H7 (cell line): ENCODE data around the gene A3GALT2. TPM values are rescaled to one million over a fixed set of nuclear protein-coding genes. Genes with fewer than 3 reads are reported as not detected.

Source experiments
- DNase-seq: peaks from one replicate; pipeline ENCODE4 v3.0.0; 2012
- H3K27me3 ChIP-seq: 2 replicates; pipeline ENCODE4 v1.6.0; 2011; ENCODE audit warnings: mild to moderate bottlenecking, low read length; ENCODE audit not compliant: control insufficient read depth, insufficient read depth
- H3K36me3 ChIP-seq: replicated peaks from 2 replicates; pipeline ENCODE4 v1.5.1; 2011; ENCODE audit warnings: low read length; ENCODE audit not compliant: control insufficient read depth, insufficient read depth
- H3K4me3 ChIP-seq: 2 replicates; pipeline ENCODE4 v1.5.1; 2011; ENCODE audit warnings: low read depth, mild to moderate bottlenecking, control low read depth, low read length, moderate library complexity; ENCODE audit not compliant: insufficient read depth
- total RNA-seq: library from RNA; depleted of rRNA; stranded (reverse); fragments of >200 nt; shearing (Covaris generic); gene quantifications from 2 replicates; pipeline ENCODE4 v1.2.3, GENCODE V29; 2014

Gene A3GALT2
- total RNA-seq, 1 experiment from 2014 or later: not detected

DNA sequence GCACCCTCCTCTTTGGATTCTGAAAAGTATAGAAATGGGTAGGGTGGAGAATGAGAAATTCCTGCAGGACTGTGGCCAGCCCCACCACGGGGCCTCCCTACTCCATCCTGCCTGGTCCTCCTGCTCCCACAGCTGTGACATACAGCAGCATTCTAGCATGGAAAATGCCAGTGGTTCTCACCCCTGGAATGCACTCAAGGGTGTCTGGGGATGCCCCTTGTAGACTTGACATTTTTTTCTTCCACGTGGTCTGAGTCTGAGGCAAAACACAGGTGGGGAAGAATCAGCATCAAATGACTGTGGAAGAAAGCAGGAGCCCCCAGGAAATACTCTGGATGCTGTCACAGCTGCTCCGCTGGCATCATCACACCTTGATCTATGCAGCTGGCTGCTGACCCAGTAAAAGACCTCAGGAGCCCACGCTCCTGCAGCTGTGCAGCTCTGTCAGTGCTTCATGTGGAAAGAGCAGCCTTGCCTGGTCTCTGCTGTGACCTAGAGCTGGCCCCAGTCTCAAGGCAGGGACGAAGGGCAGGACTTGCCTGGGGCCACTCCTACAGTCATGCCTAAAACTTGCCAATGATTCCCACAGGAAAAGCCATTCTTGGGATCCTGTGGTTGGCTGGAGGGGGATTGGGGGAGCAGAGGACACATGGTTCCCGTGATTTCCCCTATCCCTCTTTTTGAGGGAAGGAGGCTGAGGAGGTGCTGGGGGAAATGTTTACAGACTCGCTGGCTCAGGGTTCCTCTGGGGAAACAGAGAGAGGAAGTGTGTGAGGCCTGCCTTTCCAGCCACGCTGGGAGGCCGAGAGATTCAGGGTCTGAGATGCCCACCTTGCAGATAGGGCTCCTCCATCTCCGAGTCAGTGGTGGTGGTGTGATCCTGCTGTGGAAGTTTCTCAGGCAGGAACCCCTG lies 10.8 kb upstream of the A3GALT2 start:
- DNase-seq: no peak
- H3K4me3 ChIP-seq: no peak overlapping the region
- no peaks in the 10 kb centered on the region for H3K27me3 ChIP-seq
- no peaks in the 10 kb centered on the region; the same call in none of the 2 replicates for H3K36me3 ChIP-seq

DNA sequence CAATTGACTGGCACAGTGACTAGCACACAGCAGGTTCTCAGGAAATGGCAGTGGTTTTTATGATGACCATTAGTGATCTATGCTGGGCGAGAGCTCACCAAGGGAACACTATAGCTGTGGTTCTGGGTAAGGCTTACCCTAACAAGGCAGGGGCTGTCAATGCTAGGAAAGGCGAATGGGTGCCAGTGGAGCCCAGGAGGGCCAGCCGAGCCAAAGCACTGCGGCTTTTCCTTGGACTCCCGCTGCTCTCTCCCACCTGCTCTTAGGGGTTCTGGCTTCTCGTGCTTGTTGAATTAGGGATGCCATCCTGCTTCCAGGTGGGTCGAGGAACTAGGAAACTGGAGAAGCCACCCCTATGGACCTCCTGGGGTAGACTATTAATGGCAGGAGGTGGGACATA lies 10.0 kb upstream of the A3GALT2 start:
- H3K36me3 ChIP-seq: no peaks in the 10 kb centered on the region; the same call in none of the 2 replicates
- no peak for DNase-seq

DNA sequence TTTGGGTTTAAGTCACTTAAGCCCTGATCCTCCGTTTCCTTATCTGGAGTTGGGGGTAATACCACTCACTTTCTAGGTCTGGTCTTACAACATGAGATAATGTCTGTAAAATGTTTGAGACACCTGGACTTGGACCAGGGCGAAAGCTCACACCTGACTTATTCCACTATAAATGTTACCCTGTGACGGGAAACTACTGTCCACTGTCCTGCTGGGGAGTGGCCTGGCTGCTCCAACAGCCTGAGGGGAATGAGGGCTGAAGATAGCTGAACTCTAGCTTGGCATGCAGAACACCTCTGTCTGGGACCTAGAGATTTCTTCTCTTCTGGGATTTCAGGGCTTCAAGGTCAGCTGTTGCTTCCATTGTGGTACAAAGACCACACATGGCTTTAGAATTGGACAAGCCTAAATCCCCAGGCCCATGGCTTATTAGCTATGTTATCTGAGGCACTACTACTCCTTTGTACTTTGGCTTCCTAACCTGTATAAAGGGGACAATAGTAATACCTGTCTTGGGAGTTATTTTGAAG lies 9.5 kb upstream of the A3GALT2 start:
- no peak overlapping the region for H3K4me3 ChIP-seq
- no peaks in the 10 kb centered on the region; the same call in none of the 2 replicates for H3K36me3 ChIP-seq
- no peaks in the 10 kb centered on the region for H3K27me3 ChIP-seq
- no peak for DNase-seq

More for the DNA sequence above, 10.0 kb upstream of the A3GALT2 start:
- H3K27me3 ChIP-seq: no peaks in the 10 kb centered on the region
- H3K4me3 ChIP-seq: no peak overlapping the region

GRCh38 chr1:33329600-33330305 lies 8.9 kb upstream of the A3GALT2 start:
- no peaks in the 10 kb centered on the region for H3K27me3 ChIP-seq
- no peak overlapping the region for H3K4me3 ChIP-seq
- DNase-seq: no peak
- no peaks in the 10 kb centered on the region; the same call in none of the 2 replicates for H3K36me3 ChIP-seq

DNA sequence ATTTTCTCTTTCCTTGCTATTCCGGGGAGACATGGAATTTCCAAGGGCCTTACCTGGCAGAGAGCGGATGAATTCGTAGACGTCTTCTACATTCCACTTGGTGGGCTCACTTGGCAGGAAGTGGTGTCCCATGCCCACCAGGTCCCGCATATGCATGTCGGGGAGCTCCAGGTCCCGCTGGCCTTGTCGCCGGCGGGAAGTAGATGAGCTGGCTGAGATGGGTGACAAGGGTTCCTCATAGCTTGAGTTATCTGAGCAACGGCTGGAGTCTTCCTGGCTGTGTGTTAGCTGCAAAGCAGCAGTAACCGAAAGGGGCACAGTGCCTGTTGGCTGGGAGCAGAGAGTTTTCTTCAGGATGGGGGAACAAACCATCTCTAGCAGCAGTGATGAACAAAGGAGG lies 7.9 kb upstream of the A3GALT2 start:
- Histone ChIP-seq H3K36me3 (no peaks in the 10 kb centered on the region; the same call in none of the 2 replicates), H3K27me3 (no peaks in the 10 kb centered on the region), H3K4me3 (no peak overlapping the region)
- no peak for DNase-seq

DNA sequence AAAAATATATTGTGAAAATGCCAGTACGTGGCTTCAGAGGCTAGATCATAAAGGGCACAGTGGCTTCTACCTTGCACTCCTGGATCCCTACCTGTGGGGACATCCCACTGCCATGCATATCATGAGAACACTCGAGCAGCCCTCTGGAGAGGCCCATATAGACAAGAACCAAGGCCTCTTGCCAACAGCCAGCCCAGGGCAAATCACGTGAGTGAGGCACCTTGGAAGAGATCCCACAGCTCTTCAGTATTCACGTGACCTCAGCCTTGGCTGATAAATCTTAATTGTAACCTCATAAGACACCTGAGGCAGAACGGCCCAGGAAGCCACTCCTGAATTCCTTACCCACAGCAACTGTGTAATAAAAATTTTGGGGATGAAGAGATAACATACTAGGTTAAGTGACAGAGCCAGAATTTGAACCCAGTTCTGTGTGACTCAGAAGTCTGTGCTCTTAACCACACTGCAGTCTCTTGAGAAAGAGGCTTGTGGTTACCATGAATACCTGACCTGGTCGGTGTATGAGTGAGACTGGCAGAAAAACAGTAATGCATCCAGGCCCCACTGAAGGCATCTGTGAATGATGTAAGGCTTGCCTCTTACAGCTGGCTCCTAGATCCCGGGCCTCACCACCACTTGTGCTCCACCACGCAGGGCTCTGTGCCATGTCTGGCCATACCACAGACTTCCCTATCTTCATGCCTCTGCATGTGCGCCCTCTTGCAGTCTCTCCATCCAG lies 6.9 kb upstream of the A3GALT2 start:
- Histone ChIP-seq H3K27me3 (no peaks in the 10 kb centered on the region), H3K4me3 (no peak overlapping the region), H3K36me3 (no peaks in the 10 kb centered on the region; the same call in 1 of the 2 replicates)
- no peak for DNase-seq

DNA sequence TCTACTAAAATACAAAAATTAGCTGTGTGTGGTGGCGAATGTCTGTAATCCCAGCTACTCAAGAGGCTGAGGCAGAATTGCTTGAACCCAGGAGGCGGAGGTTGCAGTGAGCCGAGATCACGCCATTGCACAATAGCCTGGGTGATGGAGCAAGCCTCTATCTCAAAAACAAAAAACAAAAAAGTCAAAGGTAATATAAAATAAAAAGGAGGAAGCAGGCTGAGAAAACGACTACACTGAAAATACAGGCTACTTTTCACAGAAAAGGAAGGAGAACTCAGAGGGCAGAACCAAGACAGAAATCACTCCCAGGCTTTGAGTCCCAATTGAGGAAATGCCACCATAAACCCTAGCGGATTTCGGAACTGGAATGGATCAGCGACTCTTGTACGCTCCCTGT lies 5.9 kb upstream of the A3GALT2 start:
- no peak for DNase-seq
- no peak overlapping the region for H3K4me3 ChIP-seq
- H3K27me3 ChIP-seq: no peaks in the 10 kb centered on the region
- no peaks in the 10 kb centered on the region; the same call in 1 of the 2 replicates for H3K36me3 ChIP-seq

DNA sequence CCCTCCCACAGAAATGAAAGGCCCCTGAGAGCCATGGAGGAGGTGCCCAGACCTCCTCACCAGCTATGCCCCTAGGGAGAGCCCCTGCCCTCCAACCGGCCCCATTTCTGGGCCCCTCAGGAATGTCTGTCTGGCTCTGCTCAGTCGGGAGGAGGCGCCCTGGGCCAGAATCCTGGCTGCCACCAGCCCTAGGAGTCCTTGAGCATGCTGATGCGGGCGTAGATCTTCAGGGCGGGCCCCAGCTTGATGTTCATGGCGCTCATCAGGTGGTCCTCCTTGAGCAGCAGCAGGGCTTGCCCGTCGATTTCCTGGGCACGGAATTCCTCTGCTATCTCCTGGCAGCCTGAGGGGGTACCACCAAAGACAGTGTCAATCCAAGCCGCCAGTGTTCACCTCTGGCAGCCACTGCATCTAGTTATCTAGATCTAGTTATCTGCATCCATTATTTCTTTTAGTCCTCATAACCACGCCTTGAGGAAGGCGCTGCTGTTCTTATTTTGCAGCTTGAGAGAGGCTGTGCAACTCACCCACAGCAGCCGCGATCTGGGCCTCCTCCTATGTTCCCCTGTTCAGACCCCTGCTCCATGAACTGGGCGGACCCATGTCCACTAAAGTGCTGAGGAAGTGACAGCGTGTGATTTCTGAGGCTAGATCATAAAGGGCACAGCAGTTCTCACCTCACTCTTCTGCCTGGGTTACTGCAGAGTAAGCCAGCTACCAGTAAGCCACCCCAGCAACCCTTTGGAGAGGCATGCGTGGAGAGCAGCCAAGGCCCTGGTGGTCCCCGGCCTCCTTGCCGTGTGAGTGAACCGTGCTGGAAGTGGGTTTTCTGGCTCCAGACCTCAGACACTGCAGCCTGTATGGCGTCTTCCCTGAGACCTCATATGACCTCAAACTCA lies 4.0 kb upstream of the A3GALT2 start:
- no peaks in the 10 kb centered on the region; the same call in 1 of the 2 replicates for H3K36me3 ChIP-seq
- DNase-seq: no peak
- H3K27me3 ChIP-seq: no peaks in the 10 kb centered on the region
- no peak overlapping the region for H3K4me3 ChIP-seq

GRCh38 chr1:33323663-33324477 lies 3.0 kb upstream of the A3GALT2 start:
- no peaks in the 10 kb centered on the region for H3K27me3 ChIP-seq
- no peak overlapping the region for H3K4me3 ChIP-seq
- H3K36me3 ChIP-seq: no peaks in the 10 kb centered on the region; the same call in 1 of the 2 replicates
- no peak for DNase-seq

DNA sequence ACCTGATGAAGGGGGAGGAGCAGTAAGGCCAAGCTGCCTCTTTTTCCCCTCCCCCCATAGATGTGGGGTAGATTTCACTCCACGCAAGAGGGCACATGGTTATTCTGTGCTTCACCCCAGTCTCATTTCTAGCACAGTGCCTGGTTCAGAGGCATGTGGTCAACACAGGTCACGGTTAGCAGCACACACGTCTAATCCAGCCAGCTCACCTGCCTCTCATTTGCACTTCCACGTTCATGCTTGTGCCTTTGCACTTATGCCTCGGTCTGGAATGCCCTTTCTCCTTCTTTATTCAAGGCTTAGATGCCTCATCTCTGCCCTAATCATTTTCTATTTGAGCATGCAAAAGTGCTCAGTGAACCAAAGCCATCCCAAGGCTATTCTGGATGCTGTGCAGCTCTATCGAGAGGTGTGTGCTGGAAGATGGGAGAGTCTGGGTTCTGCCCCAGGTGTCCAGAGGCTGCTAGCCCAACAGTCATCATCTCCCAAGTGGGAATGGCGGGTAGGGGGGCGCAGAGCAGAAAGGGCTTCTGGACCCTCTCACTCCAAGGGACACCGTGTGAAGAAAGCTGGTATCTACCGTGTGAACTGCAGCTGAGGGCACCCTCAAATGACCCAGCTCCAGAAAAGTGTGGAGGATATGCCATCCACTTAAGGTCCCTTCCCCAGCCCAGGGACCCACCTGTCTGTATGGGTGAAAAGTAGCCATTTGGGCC lies 2.1 kb upstream of the A3GALT2 start:
- 0 out of 2 replicates have a peak, but pooled peaks cover 2% of the 10 kb centered on the region for H3K27me3 ChIP-seq
- no peak for DNase-seq
- H3K4me3 ChIP-seq: no peak overlapping the region
- H3K36me3 ChIP-seq: no peaks in the 10 kb centered on the region; the same call in 1 of the 2 replicates

- no peak overlapping the region for H3K4me3 ChIP-seq
- no peak for DNase-seq
- peaks cover 2% of the 10 kb centered on the region; the same call in 1 of the 2 replicates for H3K27me3 ChIP-seq
- no peaks in the 10 kb centered on the region for H3K36me3 ChIP-seq
Observed at GRCh38 chr1:33322109-33322508, 1.2 kb upstream of the A3GALT2 start.

GRCh38 chr1:33321178-33321577 lies 280 bp upstream of the A3GALT2 start:
- H3K4me3 ChIP-seq: no peak overlapping the region
- DNase-seq: no peak
- H3K36me3 ChIP-seq: no peaks in the 10 kb centered on the region
- H3K27me3 ChIP-seq: peaks cover 2% of the 10 kb centered on the region; the same call in 1 of the 2 replicates
